Liver (tissue), 9 donors: ENCODE measurements around the gene UCKL1. TPM values are rescaled to one million over a fixed set of nuclear protein-coding genes. Genes with fewer than 3 reads are reported as not detected.

Source experiments
- DNase-seq: peaks from one replicate; pipeline ENCODE4 v3.0.0-alpha.2; 2017; ENCODE audit warnings: low spot score
- H3K27ac ChIP-seq, 2 donors: one replicate each; pipeline ENCODE4 v1.7.0; 2013; ENCODE audit warnings: inconsistent platforms in 2 of 2, low read length in 2 of 2, control low read depth in 1 of 2, low read depth in 1 of 2, mild to moderate bottlenecking in 1 of 2
- H3K27me3 ChIP-seq, 4 donors: one replicate each; pipeline versions ENCODE4 v1.6.1 to v1.7.0; 2013; ENCODE audit warnings: low read length in 3 of 4, inconsistent platforms in 1 of 4, mild to moderate bottlenecking in 1 of 4, moderate library complexity in 1 of 4; ENCODE audit not compliant: control insufficient read depth in 4 of 4, insufficient read depth in 4 of 4
- H3K36me3 ChIP-seq, 4 donors: one replicate each; pipeline versions ENCODE4 v1.6.1 to v1.7.0; 2013; ENCODE audit warnings: low read length in 3 of 4, mild to moderate bottlenecking in 3 of 4, low read depth in 1 of 4, moderate library complexity in 1 of 4; ENCODE audit not compliant: control insufficient read depth in 4 of 4, insufficient read depth in 3 of 4
- H3K4me1 ChIP-seq, 4 donors: one replicate each; pipeline versions ENCODE4 v1.6.1 to v1.7.0; 2013; ENCODE audit warnings: low read length in 3 of 4, mild to moderate bottlenecking in 3 of 4, moderate library complexity in 1 of 4; ENCODE audit not compliant: control insufficient read depth in 4 of 4, insufficient read depth in 4 of 4
- H3K4me3 ChIP-seq, 3 donors: one replicate each; pipeline versions ENCODE4 v1.6.1 to v1.7.0; 2013; ENCODE audit warnings: low read length in 3 of 3, control low read depth in 1 of 3, low read depth in 1 of 3, mild to moderate bottlenecking in 1 of 3
- H3K9ac ChIP-seq, 2 donors: one replicate each; pipeline ENCODE4 v1.7.0; 2013; ENCODE audit warnings: low read length in 2 of 2, mild to moderate bottlenecking in 2 of 2, moderate library complexity in 2 of 2, control low read depth in 1 of 2, low read depth in 1 of 2
- H3K9me3 ChIP-seq, 4 donors: one replicate each; pipeline versions ENCODE4 v1.6.1 to v1.7.0; 2013; ENCODE audit warnings: low read length in 3 of 4; ENCODE audit not compliant: control insufficient read depth in 4 of 4
- EGR1 ChIP-seq, 2 donors: IDR thresholded peaks; 2 replicates each; pipeline ENCODE4 v1.6.1; 2016 to 2018; ENCODE audit warnings: antibody characterized with exemption in 2 of 2, low read depth in 2 of 2
- FOXA2 ChIP-seq: IDR thresholded peaks from 2 replicates; pipeline ENCODE4 v1.6.1; 2016; ENCODE audit warnings: antibody characterized with exemption
- HNF4A ChIP-seq, 2 donors: conservative IDR thresholded peaks; 2 replicates each; pipeline ENCODE4 v1.6.1; 2016; ENCODE audit warnings: antibody characterized with exemption in 2 of 2, mild to moderate bottlenecking in 2 of 2
- HNF4G ChIP-seq: IDR thresholded peaks from 2 replicates; pipeline ENCODE4 v1.6.1; 2016; ENCODE audit warnings: antibody characterized with exemption
- JUND ChIP-seq, 2 donors: IDR thresholded peaks; 2 replicates each; pipeline ENCODE4 v1.6.1; 2016; ENCODE audit warnings: antibody characterized with exemption in 2 of 2
- NR2F2 ChIP-seq: IDR thresholded peaks from 2 replicates; pipeline ENCODE4 v1.6.1; 2016; ENCODE audit warnings: antibody characterized with exemption
- REST ChIP-seq: IDR thresholded peaks from 2 replicates; pipeline ENCODE4 v1.6.1; 2016; ENCODE audit warnings: antibody characterized with exemption, mild to moderate bottlenecking
- SP1 ChIP-seq: IDR thresholded peaks from 2 replicates; pipeline ENCODE4 v1.6.1; 2018; ENCODE audit warnings: antibody characterized with exemption, mild to moderate bottlenecking
- TAF1 ChIP-seq: conservative IDR thresholded peaks from 2 replicates; pipeline ENCODE4 v1.6.1; 2016; ENCODE audit warnings: antibody characterized with exemption, mild to moderate bottlenecking
- YY1 ChIP-seq: IDR thresholded peaks from 2 replicates; pipeline ENCODE4 v1.6.1; 2016; ENCODE audit warnings: antibody characterized with exemption, mild to moderate bottlenecking
- WGBS: extraction: QIAGEN DNeasy Blood & Tissue Kit; methylation state at CpG from one replicate; pipeline ENCODE4 v1.1.7; 2013; 5-methylcytosine and 5-hydroxymethylcytosine counted together
- polyA plus RNA-seq, 2 donors: library from polyadenylated mRNA; stranded (reverse) in 1 of 2; unstranded in 1 of 2; fragments of 200-250 nt in 1 of 2; fragments of >200 nt in 1 of 2; fragmentation: Nextera tagmentation in 1 of 2; extraction: Ambion mirVana in 1 of 2; gene quantifications; one replicate each; pipeline versions ENCODE4 v1.2.1 to v1.2.3, GENCODE V29; 2013 to 2015
- total RNA-seq, 2 donors: library from RNA; depleted of rRNA; stranded (reverse); fragments of >200 nt; gene quantifications; one replicate each; pipeline ENCODE4 v1.2.3, GENCODE V29; 2014
- TF ChIP-seq, protein P1 (sequence below): fragments of 150-350 bp; IDR thresholded peaks from 2 replicates; pipeline ENCODE4 v1.5.1; 2017; ENCODE audit warnings: improper control_type of control experiment, low read depth, low read length; ENCODE audit not compliant: missing input control
- TF ChIP-seq, protein P2 (sequence below): IDR thresholded peaks from 2 replicates; pipeline ENCODE4 v1.6.1; 2016; ENCODE audit warnings: antibody characterized with exemption
- TF ChIP-seq, protein P3 (sequence below): IDR thresholded peaks from 2 replicates; pipeline ENCODE4 v1.6.1; 2016; ENCODE audit warnings: antibody characterized with exemption
- TF ChIP-seq, protein P4 (sequence below): IDR thresholded peaks from 2 replicates; pipeline ENCODE4 v1.6.1; 2016; ENCODE audit warnings: antibody characterized with exemption
- donor health status: healthy.
- donor health status: healthy.
- donor health status: healthy.
- donor health status: healthy.
- donor health status: healthy.

Gene UCKL1
- total and polyA plus RNA-seq, 4 donors, result 16.4 to 20.4 (median 18.3) TPM

DNA sequence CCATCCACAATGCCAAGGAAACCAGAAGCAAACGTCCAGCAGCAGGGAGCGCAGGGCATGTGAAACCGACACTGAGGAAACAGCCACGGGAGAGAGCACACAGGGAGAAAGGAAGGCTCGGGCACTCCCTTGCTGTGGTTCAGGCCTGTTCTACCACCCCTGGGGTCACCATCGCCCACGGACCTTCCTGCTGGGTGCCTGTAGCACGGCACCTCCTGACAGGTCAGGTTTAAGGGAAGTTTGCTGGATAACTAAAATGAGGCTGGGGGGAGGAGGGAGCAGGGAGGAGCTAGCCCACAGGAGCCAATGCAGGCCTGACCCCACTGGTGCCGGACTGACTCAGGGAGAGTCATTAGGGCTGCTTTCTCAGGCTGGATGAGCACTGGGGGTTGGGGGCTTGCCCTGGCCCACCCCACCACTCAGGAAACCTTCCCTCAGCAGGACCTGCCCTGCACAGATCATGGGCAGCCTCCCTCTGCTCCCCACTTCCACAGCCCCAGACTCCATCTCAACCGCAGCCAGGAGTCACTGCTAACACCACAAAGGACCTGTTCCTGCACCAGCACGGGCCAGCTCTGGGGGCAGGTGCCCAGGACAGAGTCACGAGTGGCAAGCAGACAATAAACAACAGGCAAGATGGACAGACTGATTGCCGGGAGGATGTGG is 2.3 kb downstream of the UCKL1 start (continued):
- TF ChIP-seq, protein P1, sequence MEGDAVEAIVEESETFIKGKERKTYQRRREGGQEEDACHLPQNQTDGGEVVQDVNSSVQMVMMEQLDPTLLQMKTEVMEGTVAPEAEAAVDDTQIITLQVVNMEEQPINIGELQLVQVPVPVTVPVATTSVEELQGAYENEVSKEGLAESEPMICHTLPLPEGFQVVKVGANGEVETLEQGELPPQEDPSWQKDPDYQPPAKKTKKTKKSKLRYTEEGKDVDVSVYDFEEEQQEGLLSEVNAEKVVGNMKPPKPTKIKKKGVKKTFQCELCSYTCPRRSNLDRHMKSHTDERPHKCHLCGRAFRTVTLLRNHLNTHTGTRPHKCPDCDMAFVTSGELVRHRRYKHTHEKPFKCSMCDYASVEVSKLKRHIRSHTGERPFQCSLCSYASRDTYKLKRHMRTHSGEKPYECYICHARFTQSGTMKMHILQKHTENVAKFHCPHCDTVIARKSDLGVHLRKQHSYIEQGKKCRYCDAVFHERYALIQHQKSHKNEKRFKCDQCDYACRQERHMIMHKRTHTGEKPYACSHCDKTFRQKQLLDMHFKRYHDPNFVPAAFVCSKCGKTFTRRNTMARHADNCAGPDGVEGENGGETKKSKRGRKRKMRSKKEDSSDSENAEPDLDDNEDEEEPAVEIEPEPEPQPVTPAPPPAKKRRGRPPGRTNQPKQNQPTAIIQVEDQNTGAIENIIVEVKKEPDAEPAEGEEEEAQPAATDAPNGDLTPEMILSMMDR, result no peak
- TF ChIP-seq YY1, result no peak
- TF ChIP-seq JUND (IDR thresholded peaks at IDR 0.05), result no peak
- no peak for TF ChIP-seq HNF4A (conservative IDR thresholded peaks at IDR 0.05)
- TF ChIP-seq FOXA2, result no peak
- no peak for TF ChIP-seq HNF4G
- no peak for TF ChIP-seq NR2F2
- TF ChIP-seq, protein P2, sequence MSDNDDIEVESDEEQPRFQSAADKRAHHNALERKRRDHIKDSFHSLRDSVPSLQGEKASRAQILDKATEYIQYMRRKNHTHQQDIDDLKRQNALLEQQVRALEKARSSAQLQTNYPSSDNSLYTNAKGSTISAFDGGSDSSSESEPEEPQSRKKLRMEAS, result no peak
- no peak for TF ChIP-seq TAF1

- no peaks in the 10 kb centered on the region for H3K9me3 ChIP-seq
- H3K27me3 ChIP-seq, result no peaks in the 10 kb centered on the region
- no peak overlapping the region for H3K4me3 ChIP-seq
- TF ChIP-seq, protein P3, sequence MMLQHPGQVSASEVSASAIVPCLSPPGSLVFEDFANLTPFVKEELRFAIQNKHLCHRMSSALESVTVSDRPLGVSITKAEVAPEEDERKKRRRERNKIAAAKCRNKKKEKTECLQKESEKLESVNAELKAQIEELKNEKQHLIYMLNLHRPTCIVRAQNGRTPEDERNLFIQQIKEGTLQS, result no peak
- TF ChIP-seq REST (no peak), NR2F2 (no peak), YY1 (no peak), SP1 (no peak), HNF4A (conservative IDR thresholded peaks at IDR 0.05) (no peak), EGR1 (IDR thresholded peaks at IDR 0.05; ENCODE audit: low read depth in 2 of 2) (no peak)
- TF ChIP-seq, protein P2, result no peak
- TF ChIP-seq, protein P4, sequence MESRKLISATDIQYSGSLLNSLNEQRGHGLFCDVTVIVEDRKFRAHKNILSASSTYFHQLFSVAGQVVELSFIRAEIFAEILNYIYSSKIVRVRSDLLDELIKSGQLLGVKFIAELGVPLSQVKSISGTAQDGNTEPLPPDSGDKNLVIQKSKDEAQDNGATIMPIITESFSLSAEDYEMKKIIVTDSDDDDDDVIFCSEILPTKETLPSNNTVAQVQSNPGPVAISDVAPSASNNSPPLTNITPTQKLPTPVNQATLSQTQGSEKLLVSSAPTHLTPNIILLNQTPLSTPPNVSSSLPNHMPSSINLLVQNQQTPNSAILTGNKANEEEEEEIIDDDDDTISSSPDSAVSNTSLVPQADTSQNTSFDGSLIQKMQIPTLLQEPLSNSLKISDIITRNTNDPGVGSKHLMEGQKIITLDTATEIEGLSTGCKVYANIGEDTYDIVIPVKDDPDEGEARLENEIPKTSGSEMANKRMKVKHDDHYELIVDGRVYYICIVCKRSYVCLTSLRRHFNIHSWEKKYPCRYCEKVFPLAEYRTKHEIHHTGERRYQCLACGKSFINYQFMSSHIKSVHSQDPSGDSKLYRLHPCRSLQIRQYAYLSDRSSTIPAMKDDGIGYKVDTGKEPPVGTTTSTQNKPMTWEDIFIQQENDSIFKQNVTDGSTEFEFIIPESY, result no peak
- TF ChIP-seq, protein P1, result no peak
- peaks cover 0 to 2% (median 0%) of the 10 kb centered on the region in 4 donors for H3K36me3 ChIP-seq
- peaks cover 33 to 85% (median 69%) of the 10 kb centered on the region in 4 donors for H3K4me1 ChIP-seq
- no peak for DNase-seq
- no peak overlapping the region for H3K9ac ChIP-seq
- H3K27ac ChIP-seq, result no peak overlapping the region
- WGBS, result 87% methylated on average over 14 of the region's 14 CpGs
Measured at GRCh38 chr20:63952769-63953168, 3.4 kb downstream of the UCKL1 start.
